HepG2 (cell line): ENCODE results near the gene ABHD15. TPM values are rescaled to one million over a fixed set of nuclear protein-coding genes. Genes with fewer than 3 reads are reported as not detected.
A peak's percentile ranks its signal among the peaks of the same experiment; 100 is the strongest.

Source experiments
- CENPT ChIP-seq: sonication (generic); formaldehyde crosslinking; IDR thresholded peaks from 2 replicates; pipeline ENCODE4 v1.8.0; 2022; ENCODE audit warnings: low read depth, mild to moderate bottlenecking, moderate library complexity, missing genetic modification reagents
- FOXK1 ChIP-seq: sonication (generic); formaldehyde crosslinking; IDR thresholded peaks from 2 replicates; pipeline ENCODE4 v1.4.0; 2020; ENCODE audit warnings: low read depth, missing genetic modification reagents, borderline replicate concordance
- HDAC1 ChIP-seq: sonication (generic); formaldehyde crosslinking; IDR thresholded peaks from 2 replicates; pipeline ENCODE4 v1.5.1; 2020; ENCODE audit warnings: mild to moderate bottlenecking, missing genetic modification reagents
- HMGXB3 ChIP-seq: sonication (generic); formaldehyde crosslinking; IDR thresholded peaks from 2 replicates; pipeline ENCODE4 v1.4.0; 2020; ENCODE audit warnings: missing genetic modification reagents, borderline replicate concordance
- KAT2B ChIP-seq: fragments of 150-350 bp; IDR thresholded peaks from 2 replicates; pipeline ENCODE4 v1.6.1; 2014; ENCODE audit warnings: low read depth, low read length, borderline replicate concordance
- MTF2 ChIP-seq: sonication (generic); formaldehyde crosslinking; IDR thresholded peaks from 2 replicates; pipeline ENCODE4 v1.5.0; 2020; ENCODE audit warnings: missing genetic modification reagents, borderline replicate concordance
- SRY ChIP-seq: sonication (generic); formaldehyde crosslinking; IDR thresholded peaks from 2 replicates; pipeline ENCODE4 v1.8.0; 2022; ENCODE audit warnings: mild to moderate bottlenecking, missing genetic modification reagents
- polyA plus RNA-seq, 8 experiments: library from polyadenylated mRNA; depleted of rRNA in 3 of 8; stranded (reverse) in 7 of 8; unstranded in 1 of 8; fragments of >200 nt; fragmentation: Illumina TruSeq in 4 of 8; extraction: Trizol in 4 of 8; gene quantifications; 2 replicates each; pipeline versions ENCODE4 v1.2.1 to v1.2.3, GENCODE V29; 2011 to 2016; ENCODE audit warnings: low read depth in 4 of 8, missing spikeins in 1 of 8, mixed read lengths in 1 of 8; ENCODE audit not compliant: insufficient read depth in 1 of 8
- total RNA-seq, 5 experiments: library from RNA; depleted of rRNA; stranded (reverse); fragments of >200 nt; fragmentation: Illumina TruSeq; extraction: Trizol; gene quantifications; 2 replicates each; pipeline ENCODE4 v1.2.3, GENCODE V29; 2016; ENCODE audit warnings: low read depth in 1 of 5
- TF ChIP-seq, protein P1 (sequence below): sonication (generic); formaldehyde crosslinking; IDR thresholded peaks from 2 replicates; pipeline ENCODE4 v1.5.1; 2020; ENCODE audit warnings: mild to moderate bottlenecking, missing genetic modification reagents, borderline replicate concordance
- TF ChIP-seq, protein P2 (sequence below): sonication (generic); formaldehyde crosslinking; IDR thresholded peaks from 2 replicates; pipeline ENCODE4 v1.4.0; 2020; ENCODE audit warnings: missing genetic modification reagents
- TF ChIP-seq, protein P3 (sequence below): sonication (generic); formaldehyde crosslinking; IDR thresholded peaks from 2 replicates; pipeline ENCODE4 v1.4.0; 2020; ENCODE audit warnings: missing genetic modification reagents, mild to moderate bottlenecking, borderline replicate concordance
- TF ChIP-seq, protein P4 (sequence below): IDR thresholded peaks from 2 replicates; pipeline ENCODE4 v1.6.1; 2012; ENCODE audit warnings: low read length, improper control_type of control experiment

The ABHD15 gene
- total and polyA plus RNA-seq, 2 of the 13 experiments (the other 11 are each of a cell fraction or from before 2014, with no cell fraction given): 2.4 to 7.7 TPM

GRCh38 chr17:29574732-29575510 lies 8.1 kb upstream of the ABHD15 start (continued):
- TF ChIP-seq, protein P1, sequence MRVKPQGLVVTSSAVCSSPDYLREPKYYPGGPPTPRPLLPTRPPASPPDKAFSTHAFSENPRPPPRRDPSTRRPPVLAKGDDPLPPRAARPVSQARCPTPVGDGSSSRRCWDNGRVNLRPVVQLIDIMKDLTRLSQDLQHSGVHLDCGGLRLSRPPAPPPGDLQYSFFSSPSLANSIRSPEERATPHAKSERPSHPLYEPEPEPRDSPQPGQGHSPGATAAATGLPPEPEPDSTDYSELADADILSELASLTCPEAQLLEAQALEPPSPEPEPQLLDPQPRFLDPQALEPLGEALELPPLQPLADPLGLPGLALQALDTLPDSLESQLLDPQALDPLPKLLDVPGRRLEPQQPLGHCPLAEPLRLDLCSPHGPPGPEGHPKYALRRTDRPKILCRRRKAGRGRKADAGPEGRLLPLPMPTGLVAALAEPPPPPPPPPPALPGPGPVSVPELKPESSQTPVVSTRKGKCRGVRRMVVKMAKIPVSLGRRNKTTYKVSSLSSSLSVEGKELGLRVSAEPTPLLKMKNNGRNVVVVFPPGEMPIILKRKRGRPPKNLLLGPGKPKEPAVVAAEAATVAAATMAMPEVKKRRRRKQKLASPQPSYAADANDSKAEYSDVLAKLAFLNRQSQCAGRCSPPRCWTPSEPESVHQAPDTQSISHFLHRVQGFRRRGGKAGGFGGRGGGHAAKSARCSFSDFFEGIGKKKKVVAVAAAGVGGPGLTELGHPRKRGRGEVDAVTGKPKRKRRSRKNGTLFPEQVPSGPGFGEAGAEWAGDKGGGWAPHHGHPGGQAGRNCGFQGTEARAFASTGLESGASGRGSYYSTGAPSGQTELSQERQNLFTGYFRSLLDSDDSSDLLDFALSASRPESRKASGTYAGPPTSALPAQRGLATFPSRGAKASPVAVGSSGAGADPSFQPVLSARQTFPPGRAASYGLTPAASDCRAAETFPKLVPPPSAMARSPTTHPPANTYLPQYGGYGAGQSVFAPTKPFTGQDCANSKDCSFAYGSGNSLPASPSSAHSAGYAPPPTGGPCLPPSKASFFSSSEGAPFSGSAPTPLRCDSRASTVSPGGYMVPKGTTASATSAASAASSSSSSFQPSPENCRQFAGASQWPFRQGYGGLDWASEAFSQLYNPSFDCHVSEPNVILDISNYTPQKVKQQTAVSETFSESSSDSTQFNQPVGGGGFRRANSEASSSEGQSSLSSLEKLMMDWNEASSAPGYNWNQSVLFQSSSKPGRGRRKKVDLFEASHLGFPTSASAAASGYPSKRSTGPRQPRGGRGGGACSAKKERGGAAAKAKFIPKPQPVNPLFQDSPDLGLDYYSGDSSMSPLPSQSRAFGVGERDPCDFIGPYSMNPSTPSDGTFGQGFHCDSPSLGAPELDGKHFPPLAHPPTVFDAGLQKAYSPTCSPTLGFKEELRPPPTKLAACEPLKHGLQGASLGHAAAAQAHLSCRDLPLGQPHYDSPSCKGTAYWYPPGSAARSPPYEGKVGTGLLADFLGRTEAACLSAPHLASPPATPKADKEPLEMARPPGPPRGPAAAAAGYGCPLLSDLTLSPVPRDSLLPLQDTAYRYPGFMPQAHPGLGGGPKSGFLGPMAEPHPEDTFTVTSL (CRISPR knock-in tag): no peak
- no peak for TF ChIP-seq FOXK1 (CRISPR knock-in tag)
- no peak for TF ChIP-seq SRY (CRISPR knock-in tag)
- TF ChIP-seq, protein P2, sequence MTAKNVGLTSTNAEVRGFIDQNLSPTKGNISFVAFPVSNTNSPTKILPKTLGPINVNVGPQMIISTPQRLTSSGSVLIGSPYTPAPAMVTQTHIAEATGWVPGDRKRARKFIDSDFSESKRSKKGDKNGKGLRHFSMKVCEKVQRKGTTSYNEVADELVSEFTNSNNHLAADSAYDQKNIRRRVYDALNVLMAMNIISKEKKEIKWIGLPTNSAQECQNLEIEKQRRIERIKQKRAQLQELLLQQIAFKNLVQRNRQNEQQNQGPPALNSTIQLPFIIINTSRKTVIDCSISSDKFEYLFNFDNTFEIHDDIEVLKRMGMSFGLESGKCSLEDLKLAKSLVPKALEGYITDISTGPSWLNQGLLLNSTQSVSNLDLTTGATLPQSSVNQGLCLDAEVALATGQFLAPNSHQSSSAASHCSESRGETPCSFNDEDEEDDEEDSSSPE (CRISPR knock-in tag): peak; percentile 37; the same call in 1 of the 2 replicates
- peak; percentile 29; the same call in 1 of the 2 replicates for TF ChIP-seq HMGXB3 (CRISPR knock-in tag)
- TF ChIP-seq, protein P3, sequence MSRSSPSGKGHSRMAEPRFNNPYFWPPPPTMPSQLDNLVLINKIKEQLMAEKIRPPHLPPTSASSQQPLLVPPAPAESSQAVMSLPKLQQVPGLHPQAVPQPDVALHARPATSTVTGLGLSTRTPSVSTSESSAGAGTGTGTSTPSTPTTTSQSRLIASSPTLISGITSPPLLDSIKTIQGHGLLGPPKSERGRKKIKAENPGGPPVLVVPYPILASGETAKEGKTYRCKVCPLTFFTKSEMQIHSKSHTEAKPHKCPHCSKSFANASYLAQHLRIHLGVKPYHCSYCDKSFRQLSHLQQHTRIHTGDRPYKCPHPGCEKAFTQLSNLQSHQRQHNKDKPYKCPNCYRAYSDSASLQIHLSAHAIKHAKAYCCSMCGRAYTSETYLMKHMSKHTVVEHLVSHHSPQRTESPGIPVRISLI: no peak
- TF ChIP-seq HDAC1 (CRISPR knock-in tag): peak; percentile 83
- no peak for TF ChIP-seq KAT2B
- no peak for TF ChIP-seq MTF2
- 0 out of 2 replicates have a peak, but pooled peaks have one; percentile 50 for TF ChIP-seq CENPT (CRISPR knock-in tag)
- TF ChIP-seq, protein P4, sequence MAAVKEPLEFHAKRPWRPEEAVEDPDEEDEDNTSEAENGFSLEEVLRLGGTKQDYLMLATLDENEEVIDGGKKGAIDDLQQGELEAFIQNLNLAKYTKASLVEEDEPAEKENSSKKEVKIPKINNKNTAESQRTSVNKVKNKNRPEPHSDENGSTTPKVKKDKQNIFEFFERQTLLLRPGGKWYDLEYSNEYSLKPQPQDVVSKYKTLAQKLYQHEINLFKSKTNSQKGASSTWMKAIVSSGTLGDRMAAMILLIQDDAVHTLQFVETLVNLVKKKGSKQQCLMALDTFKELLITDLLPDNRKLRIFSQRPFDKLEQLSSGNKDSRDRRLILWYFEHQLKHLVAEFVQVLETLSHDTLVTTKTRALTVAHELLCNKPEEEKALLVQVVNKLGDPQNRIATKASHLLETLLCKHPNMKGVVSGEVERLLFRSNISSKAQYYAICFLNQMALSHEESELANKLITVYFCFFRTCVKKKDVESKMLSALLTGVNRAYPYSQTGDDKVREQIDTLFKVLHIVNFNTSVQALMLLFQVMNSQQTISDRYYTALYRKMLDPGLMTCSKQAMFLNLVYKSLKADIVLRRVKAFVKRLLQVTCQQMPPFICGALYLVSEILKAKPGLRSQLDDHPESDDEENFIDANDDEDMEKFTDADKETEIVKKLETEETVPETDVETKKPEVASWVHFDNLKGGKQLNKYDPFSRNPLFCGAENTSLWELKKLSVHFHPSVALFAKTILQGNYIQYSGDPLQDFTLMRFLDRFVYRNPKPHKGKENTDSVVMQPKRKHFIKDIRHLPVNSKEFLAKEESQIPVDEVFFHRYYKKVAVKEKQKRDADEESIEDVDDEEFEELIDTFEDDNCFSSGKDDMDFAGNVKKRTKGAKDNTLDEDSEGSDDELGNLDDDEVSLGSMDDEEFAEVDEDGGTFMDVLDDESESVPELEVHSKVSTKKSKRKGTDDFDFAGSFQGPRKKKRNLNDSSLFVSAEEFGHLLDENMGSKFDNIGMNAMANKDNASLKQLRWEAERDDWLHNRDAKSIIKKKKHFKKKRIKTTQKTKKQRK: no peak
